WTC11 (cell line): ENCODE data around the gene RNF212B. TPM values are rescaled to one million over a fixed set of nuclear protein-coding genes. Genes with fewer than 3 reads are reported as not detected.

Experiments used
- ATAC-seq: fragments of 200-7000 bp; cut with Tn5 transposase; 2 replicates; pipeline ENCODE4 v1.10.0; 2021; ENCODE audit warnings: mild to moderate bottlenecking, moderate library complexity
- Bru-seq: library from RNA; stranded (reverse); fragments of 400-500 nt; gene quantifications from one replicate; lab custom pipeline; 2021; lab: Mats Ljungman, UMichigan
- CTCF ChIA-PET: fragments of 300-600 bp; sonication (Branson Sonifier 250); formaldehyde crosslinking; loops from one replicate; lab custom pipeline; 2021; ENCODE audit warnings: antibody characterized with exemption; lab: Charles Lee
- POLR2A ChIA-PET: fragments of 350-600 bp; sonication (Branson Sonifier 250); formaldehyde crosslinking; loops from one replicate; lab custom pipeline; 2021; ENCODE audit warnings: antibody characterized with exemption; lab: Charles Lee
- DNase-seq: peaks from one replicate; pipeline ENCODE4 v3.0.0; 2021; ENCODE audit warnings: low spot score
- H3K27ac Mint-ChIP-seq: 2 replicates; pipeline ENCODE4 v1.8.0; 2021; ENCODE audit warnings: mixed read lengths
- H3K27me3 Mint-ChIP-seq: 2 replicates; pipeline ENCODE4 v1.8.0; 2021; ENCODE audit warnings: low read depth, mild to moderate bottlenecking, moderate library complexity, mixed read lengths
- H3K36me3 Mint-ChIP-seq: 2 replicates; pipeline ENCODE4 v1.8.0; 2021; ENCODE audit warnings: mixed read lengths
- H3K4me1 Mint-ChIP-seq: 2 replicates; pipeline ENCODE4 v1.8.0; 2022; ENCODE audit warnings: mixed read lengths
- H3K4me3 Mint-ChIP-seq: 2 replicates; pipeline ENCODE4 v1.8.0; 2021; ENCODE audit warnings: mild to moderate bottlenecking, moderate library complexity, mixed read lengths
- H3K9me3 Mint-ChIP-seq: 2 replicates; pipeline ENCODE4 v1.8.0; 2021; ENCODE audit warnings: mixed read lengths
- E2F5 ChIP-seq: sonication (generic); formaldehyde crosslinking; IDR thresholded peaks from 2 replicates; pipeline ENCODE4 v1.8.1; 2022; ENCODE audit warnings: mild to moderate bottlenecking, moderate library complexity, missing genetic modification reagents
- FOXK1 ChIP-seq: sonication (generic); formaldehyde crosslinking; IDR thresholded peaks from 2 replicates; pipeline ENCODE4 v1.8.0; 2022; ENCODE audit warnings: mild to moderate bottlenecking, moderate library complexity, missing genetic modification reagents
- FOXP1 ChIP-seq: sonication (generic); formaldehyde crosslinking; IDR thresholded peaks from 2 replicates; pipeline ENCODE4 v1.8.0; 2022; ENCODE audit warnings: missing genetic modification reagents, mild to moderate bottlenecking, moderate library complexity, borderline replicate concordance
- FOXP4 ChIP-seq: sonication (generic); formaldehyde crosslinking; IDR thresholded peaks from 2 replicates; pipeline ENCODE4 v1.8.0; 2022; ENCODE audit warnings: mild to moderate bottlenecking, missing genetic modification reagents
- GABPB1 ChIP-seq: sonication (generic); formaldehyde crosslinking; IDR thresholded peaks from 2 replicates; pipeline ENCODE4 v1.8.1; 2023; ENCODE audit warnings: mild to moderate bottlenecking, missing genetic modification reagents
- NFATC4 ChIP-seq: fragments of 250-450 bp; sonication (Bioruptor Pico); IDR thresholded peaks from 2 replicates; pipeline ENCODE4 v1.9.0; 2021; ENCODE audit warnings: mild to moderate bottlenecking
- NFE2L1 ChIP-seq: sonication (generic); formaldehyde crosslinking; IDR thresholded peaks from 2 replicates; pipeline ENCODE4 v1.8.1; 2023; ENCODE audit warnings: missing genetic modification reagents
- SMAD3 ChIP-seq: sonication (generic); formaldehyde crosslinking; IDR thresholded peaks from 2 replicates; pipeline ENCODE4 v1.8.0; 2022; ENCODE audit warnings: missing genetic modification reagents, mild to moderate bottlenecking, borderline replicate concordance
- SP1 ChIP-seq: sonication (generic); formaldehyde crosslinking; conservative IDR thresholded peaks from 2 replicates; pipeline ENCODE4 v1.8.1; 2022; ENCODE audit warnings: missing genetic modification reagents
- TCF7 ChIP-seq: sonication (generic); formaldehyde crosslinking; IDR thresholded peaks from 2 replicates; pipeline ENCODE4 v1.8.0; 2022; ENCODE audit warnings: mild to moderate bottlenecking, low read depth, missing genetic modification reagents, moderate library complexity
- TEAD4 ChIP-seq: sonication (generic); formaldehyde crosslinking; IDR thresholded peaks from 2 replicates; pipeline ENCODE4 v1.8.0; 2022; ENCODE audit warnings: mild to moderate bottlenecking, missing genetic modification reagents
- USF1 ChIP-seq: sonication (generic); formaldehyde crosslinking; IDR thresholded peaks from 2 replicates; pipeline ENCODE4 v1.8.0; 2022; ENCODE audit warnings: mild to moderate bottlenecking, missing genetic modification reagents
- ZNF138 ChIP-seq: sonication (generic); formaldehyde crosslinking; conservative IDR thresholded peaks from 2 replicates; pipeline ENCODE4 v1.8.1; 2022; ENCODE audit warnings: mild to moderate bottlenecking, moderate library complexity, missing genetic modification reagents
- ZNF232 ChIP-seq: sonication (generic); formaldehyde crosslinking; IDR thresholded peaks from 2 replicates; pipeline ENCODE4 v1.8.0; 2022; ENCODE audit warnings: mild to moderate bottlenecking, missing genetic modification reagents
- ZNF281 ChIP-seq: sonication (generic); formaldehyde crosslinking; IDR thresholded peaks from 2 replicates; pipeline ENCODE4 v1.8.0; 2023; ENCODE audit warnings: mild to moderate bottlenecking, missing genetic modification reagents
- ZNF396 ChIP-seq: fragments of 250-450 bp; sonication (Bioruptor Pico); IDR thresholded peaks from 2 replicates; pipeline ENCODE4 v1.8.0; 2021; ENCODE audit warnings: mild to moderate bottlenecking, moderate library complexity, borderline replicate concordance
- long read RNA-seq, 3 experiments: library from RNA in 1 of 3; library from capped mRNA in 1 of 3; library from polyadenylated mRNA in 1 of 3; unstranded in 2 of 3; stranded (forward) in 1 of 3; transcript quantifications; one replicate each; pipeline ENCODE4 v2.0.0, GENCODE V29; 2021
- total RNA-seq: library from RNA; stranded (reverse); gene quantifications from 3 replicates; pipeline ENCODE4 v1.2.3, GENCODE V29; 2021
- TF ChIP-seq, protein P1 (sequence below): sonication (generic); formaldehyde crosslinking; IDR thresholded peaks from 2 replicates; pipeline ENCODE4 v1.8.1; 2022; ENCODE audit warnings: low read depth, mild to moderate bottlenecking, moderate library complexity, missing genetic modification reagents, borderline replicate concordance
- TF ChIP-seq, protein P2 (sequence below): sonication (generic); formaldehyde crosslinking; IDR thresholded peaks from 2 replicates; pipeline ENCODE4 v1.8.0; 2022; ENCODE audit warnings: mild to moderate bottlenecking, missing genetic modification reagents
- TF ChIP-seq, protein P3 (sequence below): fragments of 200-600 bp; IDR thresholded peaks from 2 replicates; pipeline ENCODE4 v1.8.0; 2022; ENCODE audit warnings: antibody characterized with exemption
- TF ChIP-seq, protein P4 (sequence below): sonication (generic); formaldehyde crosslinking; IDR thresholded peaks from 2 replicates; pipeline ENCODE4 v1.8.0; 2023; ENCODE audit warnings: missing genetic modification reagents, mild to moderate bottlenecking, borderline replicate concordance

Gene RNF212B
- total RNA-seq (0.27 to 0.55 TPM (median 0.46 TPM) in 3 replicates), Bru-seq, nascent RNA (percentile 14 among the genes with signal in this experiment)
- long read RNA-seq, experiment 1, partial matches to known transcripts: 0 of 2 reads
- long read RNA-seq, experiment 1, other reads (novel, unspliced or antisense): 2 of 2 reads
- long read RNA-seq, experiment 2: 0 reads
- long read RNA-seq, experiment 3, partial matches to known transcripts: 0 of 1 reads
- long read RNA-seq, experiment 3, other reads (novel, unspliced or antisense): 1 of 1 reads

DNA sequence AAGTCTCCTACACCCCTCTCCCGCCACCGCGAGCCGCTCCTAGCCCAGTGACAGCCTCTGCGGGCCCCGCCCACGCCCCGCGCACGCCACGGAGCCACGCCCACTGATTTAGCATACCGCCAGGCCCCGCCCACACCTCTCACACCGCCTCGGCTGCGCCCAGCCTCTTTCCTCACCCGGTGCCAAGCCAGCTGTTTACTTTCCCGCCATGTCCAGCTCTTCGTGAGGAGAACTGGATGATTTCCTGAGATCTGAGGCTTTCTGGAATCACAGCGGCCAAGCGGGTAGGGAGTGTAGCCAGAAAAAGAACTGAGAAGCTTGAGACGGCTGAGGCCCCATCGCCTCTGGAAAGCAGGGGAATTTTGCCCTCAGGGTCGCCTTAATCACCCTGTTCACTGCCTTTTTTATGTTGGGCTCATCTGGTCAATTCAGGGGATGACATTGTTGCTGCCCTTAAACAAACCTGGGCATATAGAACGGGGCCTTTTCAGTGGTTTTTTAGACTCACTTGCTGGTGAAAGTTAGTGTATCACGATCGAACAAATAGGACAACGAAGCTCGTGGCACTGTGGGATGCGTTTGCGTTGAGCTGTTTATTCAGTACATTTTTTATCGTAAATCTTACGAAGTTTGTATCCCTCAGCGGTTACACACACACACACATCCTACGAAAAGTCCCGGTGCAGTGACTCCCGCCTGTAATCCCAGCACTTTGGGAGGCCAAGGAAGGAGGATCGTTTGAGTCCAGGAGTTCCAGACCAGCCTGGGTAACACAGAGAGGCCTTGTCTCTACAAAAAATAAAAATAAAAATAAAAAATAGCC is at the start of gene RNF212B:
Gene RNF212B (plus strand): TSS at position 165 of the 823 bp plus-strand sequence. CDS start 2,410 bp downstream, outside the sequence.
- Mint-ChIP-seq H3K36me3 (peaks cover 2% of the 10 kb centered on the region), H3K4me3 (peak within 1 kb of the TSS; percentile 55), H3K27me3 (no peaks in the 10 kb centered on the region), H3K27ac (peak within 1 kb of the TSS; percentile 72), H3K9me3 (0 out of 2 replicates have a peak, but pooled peaks cover 2% of the 10 kb centered on the region), H3K4me1 (peaks cover 11% of the 10 kb centered on the region)
- peak; percentile 100 for ATAC-seq
- ChIA-PET CTCF (interaction anchor here (0.7 to 3.0 kb wide), 6 partner anchors 21 to 142 kb away, joined by 3 to 26 read pairs (median 4); no protein-coding TSS in a partner anchor), POLR2A (interaction anchor here (0.6 to 0.8 kb wide), 2 partner anchors 8 to 21 kb away, joined by 3 read pairs; no protein-coding TSS in a partner anchor)
- no peak for TF ChIP-seq USF1 (CRISPR knock-in tag)
- TF ChIP-seq, protein P1, sequence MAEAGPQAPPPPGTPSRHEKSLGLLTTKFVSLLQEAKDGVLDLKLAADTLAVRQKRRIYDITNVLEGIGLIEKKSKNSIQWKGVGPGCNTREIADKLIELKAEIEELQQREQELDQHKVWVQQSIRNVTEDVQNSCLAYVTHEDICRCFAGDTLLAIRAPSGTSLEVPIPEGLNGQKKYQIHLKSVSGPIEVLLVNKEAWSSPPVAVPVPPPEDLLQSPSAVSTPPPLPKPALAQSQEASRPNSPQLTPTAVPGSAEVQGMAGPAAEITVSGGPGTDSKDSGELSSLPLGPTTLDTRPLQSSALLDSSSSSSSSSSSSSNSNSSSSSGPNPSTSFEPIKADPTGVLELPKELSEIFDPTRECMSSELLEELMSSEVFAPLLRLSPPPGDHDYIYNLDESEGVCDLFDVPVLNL: peak; percentile 76
- TF ChIP-seq ZNF138: no peak
- TF ChIP-seq ZNF396 (CRISPR knock-in tag): no peak
- peak; percentile 72; the same call in 1 of the 2 replicates for TF ChIP-seq FOXP4 (CRISPR knock-in tag)
- peak; percentile 8; the same call in 1 of the 2 replicates for TF ChIP-seq GABPB1 (CRISPR knock-in tag)
- peak; percentile 87 for TF ChIP-seq E2F5 (CRISPR knock-in tag)
- peak; percentile 95 for TF ChIP-seq SP1
- TF ChIP-seq, protein P2, sequence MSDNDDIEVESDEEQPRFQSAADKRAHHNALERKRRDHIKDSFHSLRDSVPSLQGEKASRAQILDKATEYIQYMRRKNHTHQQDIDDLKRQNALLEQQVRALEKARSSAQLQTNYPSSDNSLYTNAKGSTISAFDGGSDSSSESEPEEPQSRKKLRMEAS (CRISPR knock-in tag): peak; percentile 94
- peak; percentile 75; the same call in 1 of the 2 replicates for TF ChIP-seq SMAD3 (CRISPR knock-in tag)
- TF ChIP-seq ZNF232 (CRISPR knock-in tag): peak; percentile 59; the same call in 1 of the 2 replicates
- TF ChIP-seq TEAD4 (CRISPR knock-in tag): peak; percentile 61; the same call in 1 of the 2 replicates
- no peak for TF ChIP-seq TCF7
- TF ChIP-seq, protein P3, sequence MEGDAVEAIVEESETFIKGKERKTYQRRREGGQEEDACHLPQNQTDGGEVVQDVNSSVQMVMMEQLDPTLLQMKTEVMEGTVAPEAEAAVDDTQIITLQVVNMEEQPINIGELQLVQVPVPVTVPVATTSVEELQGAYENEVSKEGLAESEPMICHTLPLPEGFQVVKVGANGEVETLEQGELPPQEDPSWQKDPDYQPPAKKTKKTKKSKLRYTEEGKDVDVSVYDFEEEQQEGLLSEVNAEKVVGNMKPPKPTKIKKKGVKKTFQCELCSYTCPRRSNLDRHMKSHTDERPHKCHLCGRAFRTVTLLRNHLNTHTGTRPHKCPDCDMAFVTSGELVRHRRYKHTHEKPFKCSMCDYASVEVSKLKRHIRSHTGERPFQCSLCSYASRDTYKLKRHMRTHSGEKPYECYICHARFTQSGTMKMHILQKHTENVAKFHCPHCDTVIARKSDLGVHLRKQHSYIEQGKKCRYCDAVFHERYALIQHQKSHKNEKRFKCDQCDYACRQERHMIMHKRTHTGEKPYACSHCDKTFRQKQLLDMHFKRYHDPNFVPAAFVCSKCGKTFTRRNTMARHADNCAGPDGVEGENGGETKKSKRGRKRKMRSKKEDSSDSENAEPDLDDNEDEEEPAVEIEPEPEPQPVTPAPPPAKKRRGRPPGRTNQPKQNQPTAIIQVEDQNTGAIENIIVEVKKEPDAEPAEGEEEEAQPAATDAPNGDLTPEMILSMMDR: no peak
- peak; percentile 76; the same call in 1 of the 2 replicates for TF ChIP-seq NFE2L1
- peak; percentile 73 for TF ChIP-seq FOXK1 (CRISPR knock-in tag)
- no peak for TF ChIP-seq ZNF281 (CRISPR knock-in tag)
- TF ChIP-seq, protein P4, sequence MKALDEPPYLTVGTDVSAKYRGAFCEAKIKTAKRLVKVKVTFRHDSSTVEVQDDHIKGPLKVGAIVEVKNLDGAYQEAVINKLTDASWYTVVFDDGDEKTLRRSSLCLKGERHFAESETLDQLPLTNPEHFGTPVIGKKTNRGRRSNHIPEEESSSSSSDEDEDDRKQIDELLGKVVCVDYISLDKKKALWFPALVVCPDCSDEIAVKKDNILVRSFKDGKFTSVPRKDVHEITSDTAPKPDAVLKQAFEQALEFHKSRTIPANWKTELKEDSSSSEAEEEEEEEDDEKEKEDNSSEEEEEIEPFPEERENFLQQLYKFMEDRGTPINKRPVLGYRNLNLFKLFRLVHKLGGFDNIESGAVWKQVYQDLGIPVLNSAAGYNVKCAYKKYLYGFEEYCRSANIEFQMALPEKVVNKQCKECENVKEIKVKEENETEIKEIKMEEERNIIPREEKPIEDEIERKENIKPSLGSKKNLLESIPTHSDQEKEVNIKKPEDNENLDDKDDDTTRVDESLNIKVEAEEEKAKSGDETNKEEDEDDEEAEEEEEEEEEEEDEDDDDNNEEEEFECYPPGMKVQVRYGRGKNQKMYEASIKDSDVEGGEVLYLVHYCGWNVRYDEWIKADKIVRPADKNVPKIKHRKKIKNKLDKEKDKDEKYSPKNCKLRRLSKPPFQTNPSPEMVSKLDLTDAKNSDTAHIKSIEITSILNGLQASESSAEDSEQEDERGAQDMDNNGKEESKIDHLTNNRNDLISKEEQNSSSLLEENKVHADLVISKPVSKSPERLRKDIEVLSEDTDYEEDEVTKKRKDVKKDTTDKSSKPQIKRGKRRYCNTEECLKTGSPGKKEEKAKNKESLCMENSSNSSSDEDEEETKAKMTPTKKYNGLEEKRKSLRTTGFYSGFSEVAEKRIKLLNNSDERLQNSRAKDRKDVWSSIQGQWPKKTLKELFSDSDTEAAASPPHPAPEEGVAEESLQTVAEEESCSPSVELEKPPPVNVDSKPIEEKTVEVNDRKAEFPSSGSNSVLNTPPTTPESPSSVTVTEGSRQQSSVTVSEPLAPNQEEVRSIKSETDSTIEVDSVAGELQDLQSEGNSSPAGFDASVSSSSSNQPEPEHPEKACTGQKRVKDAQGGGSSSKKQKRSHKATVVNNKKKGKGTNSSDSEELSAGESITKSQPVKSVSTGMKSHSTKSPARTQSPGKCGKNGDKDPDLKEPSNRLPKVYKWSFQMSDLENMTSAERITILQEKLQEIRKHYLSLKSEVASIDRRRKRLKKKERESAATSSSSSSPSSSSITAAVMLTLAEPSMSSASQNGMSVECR (CRISPR knock-in tag): peak; percentile 85; the same call in 1 of the 2 replicates
- TF ChIP-seq NFATC4 (CRISPR knock-in tag): no peak
- TF ChIP-seq FOXP1 (CRISPR knock-in tag): peak; percentile 43; the same call in 1 of the 2 replicates
- peak; percentile 98 for DNase-seq
